GM12878 (cell line): Measurements from ENCODE around the gene PDE9A. TPM values are rescaled to one million over a fixed set of nuclear protein-coding genes. Genes with fewer than 3 reads are reported as not detected.

Experiments
- ATAC-seq: fragments of 200-7000 bp; cut with Tn5 transposase; 3 replicates; pipeline ENCODE4 v1.9.1; 2020; ENCODE audit warnings: mild to moderate bottlenecking, moderate library complexity
- BruUV-seq: library from RNA; stranded (reverse); fragments of 400-500 nt; replicated peaks from 2 replicates; lab custom pipeline; 2021; lab: Mats Ljungman, UMichigan
- CTCF ChIA-PET: fragments of 300-600 bp; sonication (Branson Sonifier 250); formaldehyde crosslinking; extraction: SDS; loops from one replicate; lab custom pipeline; 2021; ENCODE audit warnings: inconsistent platforms; lab: Yijun Ruan, JAX
- POLR2A ChIA-PET: fragments of 350-600 bp; formaldehyde crosslinking; extraction: SDS; loops from one replicate; lab custom pipeline; 2021; ENCODE audit warnings: inconsistent platforms; lab: Charles Lee
- RAD21 ChIA-PET: fragments of 300-600 bp; sonication (Branson Sonifier 250); formaldehyde crosslinking; loops from one replicate; lab custom pipeline; 2023; ENCODE audit warnings: antibody characterized with exemption; ENCODE audit not compliant: unreplicated experiment; lab: Charles Lee
- SMC1A ChIA-PET: fragments of 300-600 bp; sonication (Branson Sonifier 250); formaldehyde crosslinking; loops from one replicate; lab custom pipeline; 2023; ENCODE audit not compliant: unreplicated experiment, uncharacterized antibody; lab: Charles Lee
- DNase-seq: peaks from one replicate; pipeline ENCODE4 v3.0.0-alpha.2; 2011; ENCODE audit warnings: low read depth, low spot score
- FAIRE-seq: peaks from 3 replicates; lab custom pipeline; 2011; peaks lifted over from hg19 to GRCh38; lab: Jason Lieb, UNC
- H2AFZ ChIP-seq: 2 replicates; pipeline ENCODE4 v1.6.0; 2011; ENCODE audit warnings: low read depth, low read length, control low read depth; ENCODE audit not compliant: control insufficient read depth
- H3K27ac ChIP-seq: 2 replicates; pipeline ENCODE4 v1.5.1; 2011; ENCODE audit warnings: control low read depth; ENCODE audit not compliant: control insufficient read depth, insufficient read depth
- H3K27me3 ChIP-seq, 2 experiments: replicated peaks in 1 of 2; 2 replicates each; pipeline versions ENCODE4 v1.6.0 to v1.6.1; 2011; ENCODE audit warnings: low read length in 1 of 2; ENCODE audit not compliant: control insufficient read depth in 2 of 2, insufficient read depth in 2 of 2
- H3K36me3 ChIP-seq, 2 experiments: 2 replicates each; pipeline ENCODE4 v1.5.1; 2011; ENCODE audit warnings: low read length in 1 of 2; ENCODE audit not compliant: control insufficient read depth in 2 of 2, insufficient read depth in 2 of 2
- H3K4me1 ChIP-seq: 2 replicates; pipeline ENCODE4 v1.6.1; 2011; ENCODE audit warnings: mild to moderate bottlenecking, low read length, moderate library complexity, mixed read lengths; ENCODE audit not compliant: control insufficient read depth, insufficient read depth
- H3K4me2 ChIP-seq: 2 replicates; pipeline ENCODE4 v1.6.0; 2011; ENCODE audit warnings: control low read depth; ENCODE audit not compliant: control insufficient read depth, insufficient read depth
- H3K4me3 ChIP-seq: fragments of 200-600 bp; sonication (generic); 2 replicates; pipeline ENCODE4 v1.5.1; 2016
- H3K79me2 ChIP-seq: 2 replicates; pipeline ENCODE4 v1.6.0; 2011; ENCODE audit warnings: low read length; ENCODE audit not compliant: control insufficient read depth, insufficient read depth
- H3K9ac ChIP-seq: 2 replicates; pipeline ENCODE4 v1.8.0; 2011; ENCODE audit warnings: low read length, control low read depth, mixed read lengths; ENCODE audit not compliant: control insufficient read depth, insufficient read depth
- H3K9me3 ChIP-seq: replicated peaks from 3 replicates; pipeline ENCODE4 v1.5.1; 2011; ENCODE audit warnings: mild to moderate bottlenecking, low read length; ENCODE audit not compliant: control insufficient read depth, insufficient read depth
- H4K20me1 ChIP-seq: 2 replicates; pipeline ENCODE4 v1.6.0; 2011; ENCODE audit not compliant: control insufficient read depth, insufficient read depth
- BCL3 ChIP-seq: IDR thresholded peaks from 2 replicates; pipeline ENCODE4 v1.6.1; 2011; ENCODE audit warnings: borderline replicate concordance, low read depth, mild to moderate bottlenecking, moderate library complexity, low read length; ENCODE audit not compliant: insufficient read depth, poor library complexity, severe bottlenecking
- HDAC6 ChIP-seq: fragments of 200-600 bp; sonication (generic); IDR thresholded peaks from one replicate; pipeline ENCODE4 v1.8.0; 2017; ENCODE audit warnings: antibody characterized with exemption; ENCODE audit not compliant: unreplicated experiment
- IRF5 ChIP-seq: fragments of 450-650 bp; IDR thresholded peaks from 2 replicates; pipeline ENCODE4 v1.6.1; 2017; ENCODE audit warnings: borderline replicate concordance
- NFIC ChIP-seq: IDR thresholded peaks from 2 replicates; pipeline ENCODE4 v1.6.1; 2012; ENCODE audit warnings: low read depth, mild to moderate bottlenecking, inconsistent platforms, low read length, moderate library complexity
- NR2C2 ChIP-seq: IDR thresholded peaks from 2 replicates; pipeline ENCODE4 v1.6.1; 2011; ENCODE audit warnings: borderline replicate concordance, low read depth; ENCODE audit not compliant: control insufficient read depth, insufficient read length
- PML ChIP-seq: IDR thresholded peaks from 2 replicates; pipeline ENCODE4 v1.6.1; 2012; ENCODE audit warnings: low read length, inconsistent platforms
- PRDM15 ChIP-seq: fragments of 450-650 bp; formaldehyde crosslinking; IDR thresholded peaks from 2 replicates; pipeline ENCODE4 v1.4.0; 2020; ENCODE audit warnings: mild to moderate bottlenecking, moderate library complexity
- RELA ChIP-seq: fragments of 450-650 bp; IDR thresholded peaks from 2 replicates; pipeline ENCODE4 v1.8.0; 2014; ENCODE audit warnings: borderline replicate concordance; ENCODE audit not compliant: partially characterized antibody
- SP1 ChIP-seq: IDR thresholded peaks from one replicate; pipeline ENCODE4 v1.6.1; 2011; ENCODE audit warnings: low read depth, low read length
- WGBS: methylation state at CpG from one replicate; pipeline ENCODE4 v1.1.6; 2016; ENCODE audit warnings: low lambda C conversion rate; ENCODE audit not compliant: insufficient replicate concordance, insufficient coverage; ENCODE audit errors: missing lambda C conversion rate; 5-methylcytosine and 5-hydroxymethylcytosine counted together
- in situ Hi-C: fragments of 300-500 bp; cut with MboI; formaldehyde crosslinking; loops from 9 replicates; pipeline ENCODE4 v1.14.3; 2018; ENCODE audit warnings: mixed read lengths
- intact Hi-C: fragments of 100-400 bp; cut with micrococcal nuclease; formaldehyde crosslinking; loops from one replicate; pipeline ENCODE4 v1.14.2; 2022; ENCODE audit not compliant: unreplicated experiment
- polyA plus RNA-seq, 11 experiments: library from polyadenylated mRNA; depleted of rRNA in 4 of 11; unstranded in 6 of 11; stranded (reverse) in 5 of 11; fragments of >200 nt; fragmentation: Nextera tagmentation in 4 of 11; fragmentation: Illumina TruSeq in 1 of 11; extraction: Ambion mirVana in 4 of 11; extraction: Trizol in 1 of 11; gene quantifications; 1 replicate in 1 of 11; 2 replicates in 10 of 11; pipeline versions ENCODE4 v1.2.1 to v1.2.3, GENCODE V29; 2011 to 2016; ENCODE audit warnings: inconsistent platforms in 2 of 11, missing spikeins in 2 of 11, low read depth in 1 of 11
- total RNA-seq, 4 experiments: library from RNA; depleted of rRNA in 3 of 4; stranded (reverse); fragments of >200 nt in 3 of 4; fragmentation: Illumina TruSeq in 1 of 4; extraction: Trizol in 1 of 4; gene quantifications; 2 replicates each; pipeline versions ENCODE4 v1.2.1 to v1.2.3, GENCODE V29; 2013 to 2021

PDE9A gene
- total and polyA plus RNA-seq, 10 of the 15 experiments (the other 5 are each of a cell fraction or from before 2014, with no cell fraction given): 0.08 to 0.45 (median 0.20) TPM; not detected in 1

GRCh38 chr21:42666023-42666747, 12.8 kb downstream of the PDE9A start:
- POLR2A ChIA-PET: no interaction called here
- SMC1A ChIA-PET: no interaction called here
- ATAC-seq (peak; percentile 44), DNase-seq (no peak), FAIRE-seq (no peak)
- Histone ChIP-seq H3K36me3 (no peaks in the 10 kb centered on the region), H3K4me3 (no peak overlapping the region), H2AFZ (no peak overlapping the region), H3K4me1 (no peaks in the 10 kb centered on the region), H3K9me3 (no peaks in the 10 kb centered on the region; the same call in 2 of the 3 replicates), H3K79me2 (no peaks in the 10 kb centered on the region), H3K27me3 (no peaks in the 10 kb centered on the region), H3K27ac (no peak overlapping the region), H4K20me1 (no peaks in the 10 kb centered on the region), H3K4me2 (no peak overlapping the region), H3K9ac (no peak overlapping the region)
- TF ChIP-seq SP1 (peak; percentile 52), IRF5 (no peak), RELA (no peak)
- BruUV-seq: no TSS peak
- RAD21 ChIA-PET: no interaction called here
- intact Hi-C loops (no loop called here), in situ Hi-C loops (no loop called here)
- WGBS: 60% methylated on average over 30 of the region's 30 CpGs
- CTCF ChIA-PET: no interaction called here

GRCh38 chr21:42666925-42667324, 13.5 kb downstream of the PDE9A start:
- in situ Hi-C loops: no loop called here
- no peaks in the 10 kb centered on the region; the same call in 2 of the 3 replicates for H3K9me3 ChIP-seq
- CTCF ChIA-PET: no interaction called here
- no peak for TF ChIP-seq HDAC6
- no peak for TF ChIP-seq BCL3
- no peak for TF ChIP-seq NR2C2
- TF ChIP-seq NFIC: no peak
- no peak for TF ChIP-seq PRDM15
- no peak for TF ChIP-seq PML

More at GRCh38 chr21:42666925-42667324, 13.5 kb downstream of the PDE9A start:
- ChIA-PET SMC1A (no interaction called here), POLR2A (no interaction called here), RAD21 (no interaction called here)
- FAIRE-seq (no peak), DNase-seq (no peak), ATAC-seq (no peak)
- H3K9ac ChIP-seq: no peak overlapping the region
- no peak overlapping the region for H3K27ac ChIP-seq
- no peaks in the 10 kb centered on the region for H3K4me1 ChIP-seq
- H3K4me2 ChIP-seq: no peak overlapping the region
- no peaks in the 10 kb centered on the region for H3K27me3 ChIP-seq
- H2AFZ ChIP-seq: no peak overlapping the region
- 57% methylated on average over 11 of the region's 11 CpGs for WGBS
- no peaks in the 10 kb centered on the region for H3K36me3 ChIP-seq
- no peaks in the 10 kb centered on the region for H4K20me1 ChIP-seq
- no TSS peak for BruUV-seq
- no peak overlapping the region for H3K4me3 ChIP-seq
- H3K79me2 ChIP-seq: no peaks in the 10 kb centered on the region
- intact Hi-C loops: no loop called here
